ENCODE data around the gene FYN. TPM values are rescaled to one million over a fixed set of nuclear protein-coding genes. Genes with fewer than 3 reads are reported as not detected.

Gene FYN
- total RNA-seq, 1 experiment from 2014 or later: 18.5 TPM

DNA sequence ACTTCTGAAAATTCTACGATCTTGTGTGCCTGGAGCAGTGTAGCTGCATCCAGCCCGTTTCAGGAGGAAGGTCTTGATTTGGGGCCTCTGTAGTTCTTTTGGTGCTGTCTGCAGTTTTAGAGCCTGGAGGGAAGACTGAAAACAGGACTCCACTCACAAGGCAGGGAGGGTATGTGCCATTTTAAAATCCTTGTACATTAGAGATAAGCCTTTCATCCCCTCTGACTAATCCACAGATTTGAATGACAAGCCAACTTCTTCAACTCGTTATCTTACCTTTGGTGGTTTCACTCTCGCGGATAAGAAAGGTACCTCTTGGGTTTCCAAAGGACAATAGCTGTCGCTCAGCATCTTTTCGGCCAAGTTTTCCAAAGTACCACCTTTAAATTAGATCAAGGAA lies 169.5 kb downstream of the FYN start:
- BruUV-seq (replicated peaks): no TSS peak
- Histone ChIP-seq H3K9me3 (ENCODE audit: control insufficient read depth in 1 of 2, insufficient read depth in 1 of 2, low read depth in 1 of 2, low read length in 2 of 2) (no peaks in the 10 kb centered on the region), H3K27ac (ENCODE audit: low read depth, low read length) (no peak overlapping the region), H3K9me2 (ENCODE audit: insufficient read depth) (no peaks in the 10 kb centered on the region), H3K36me3 (ENCODE audit: control insufficient read depth in 1 of 2, insufficient read depth in 2 of 2, low read length in 2 of 2) (no peaks in the 10 kb centered on the region), H3K79me2 (ENCODE audit: insufficient read depth, low read length) (no peaks in the 10 kb centered on the region), H4K20me1 (ENCODE audit: insufficient read depth) (no peaks in the 10 kb centered on the region), H3K27me3 (ENCODE audit: insufficient read depth, low read length) (0 out of 2 replicates have a peak, but pooled peaks cover 8% of the 10 kb centered on the region), H3K4me3 (replicated peaks in 1 of 2; ENCODE audit: low read depth in 1 of 2, low read length in 2 of 2) (no peak overlapping the region), H3K9ac (ENCODE audit: low read length) (no peak overlapping the region), H3K4me1 (ENCODE audit: control insufficient read depth in 1 of 2, insufficient read depth in 2 of 2, low read length in 2 of 2) (no peaks in the 10 kb centered on the region), H3K4me2 (ENCODE audit: low read length) (no peak overlapping the region), H2AFZ (ENCODE audit: low read depth, low read length, poor library complexity, severe bottlenecking) (no peak overlapping the region)
- intact Hi-C loops (cut with micrococcal nuclease): no loop called here
- DNase-seq (ENCODE audit: low read depth, low spot score) (no peak), ATAC-seq (no peak)
- RAD21 ChIA-PET (ENCODE audit: low non-redundant PET in 1 of 2, low total read pairs in 2 of 2, uncharacterized antibody in 2 of 2, unreplicated experiment in 2 of 2): no interaction called here
- POLR2A ChIA-PET: interaction anchor here (0.6 kb wide), 1 partner anchor 54 kb away, joined by 3 read pairs; no protein-coding TSS in a partner anchor
- TF ChIP-seq SIN3A (IDR thresholded peaks at IDR 0.05; ENCODE audit: low read depth) (no peak), ELF1 (IDR thresholded peaks at IDR 0.05; ENCODE audit: borderline replicate concordance, low read depth) (no peak), REST (IDR thresholded peaks at IDR 0.05; ENCODE audit: low read depth) (no peak), CEBPB (IDR thresholded peaks at IDR 0.05; ENCODE audit: low read depth) (no peak), EZH2 (IDR thresholded peaks at IDR 0.05) (no peak), ZNF274 (IDR thresholded peaks at IDR 0.05; ENCODE audit: low read depth, low read length) (no peak), FOSL1 (IDR thresholded peaks at IDR 0.05; ENCODE audit: low read depth) (no peak)
- TF ChIP-seq, protein P1, sequence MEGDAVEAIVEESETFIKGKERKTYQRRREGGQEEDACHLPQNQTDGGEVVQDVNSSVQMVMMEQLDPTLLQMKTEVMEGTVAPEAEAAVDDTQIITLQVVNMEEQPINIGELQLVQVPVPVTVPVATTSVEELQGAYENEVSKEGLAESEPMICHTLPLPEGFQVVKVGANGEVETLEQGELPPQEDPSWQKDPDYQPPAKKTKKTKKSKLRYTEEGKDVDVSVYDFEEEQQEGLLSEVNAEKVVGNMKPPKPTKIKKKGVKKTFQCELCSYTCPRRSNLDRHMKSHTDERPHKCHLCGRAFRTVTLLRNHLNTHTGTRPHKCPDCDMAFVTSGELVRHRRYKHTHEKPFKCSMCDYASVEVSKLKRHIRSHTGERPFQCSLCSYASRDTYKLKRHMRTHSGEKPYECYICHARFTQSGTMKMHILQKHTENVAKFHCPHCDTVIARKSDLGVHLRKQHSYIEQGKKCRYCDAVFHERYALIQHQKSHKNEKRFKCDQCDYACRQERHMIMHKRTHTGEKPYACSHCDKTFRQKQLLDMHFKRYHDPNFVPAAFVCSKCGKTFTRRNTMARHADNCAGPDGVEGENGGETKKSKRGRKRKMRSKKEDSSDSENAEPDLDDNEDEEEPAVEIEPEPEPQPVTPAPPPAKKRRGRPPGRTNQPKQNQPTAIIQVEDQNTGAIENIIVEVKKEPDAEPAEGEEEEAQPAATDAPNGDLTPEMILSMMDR (IDR thresholded peaks at IDR 0.05 in 2 of 3, conservative IDR thresholded peaks at IDR 0.05 in 1 of 3; ENCODE audit: borderline replicate concordance in 1 of 3, insufficient read depth in 1 of 3, low read depth in 2 of 3, low read length in 2 of 3): no peak
- CTCF ChIA-PET: no interaction called here
